ENCODE results near the gene CSNK1G1.

DNA sequence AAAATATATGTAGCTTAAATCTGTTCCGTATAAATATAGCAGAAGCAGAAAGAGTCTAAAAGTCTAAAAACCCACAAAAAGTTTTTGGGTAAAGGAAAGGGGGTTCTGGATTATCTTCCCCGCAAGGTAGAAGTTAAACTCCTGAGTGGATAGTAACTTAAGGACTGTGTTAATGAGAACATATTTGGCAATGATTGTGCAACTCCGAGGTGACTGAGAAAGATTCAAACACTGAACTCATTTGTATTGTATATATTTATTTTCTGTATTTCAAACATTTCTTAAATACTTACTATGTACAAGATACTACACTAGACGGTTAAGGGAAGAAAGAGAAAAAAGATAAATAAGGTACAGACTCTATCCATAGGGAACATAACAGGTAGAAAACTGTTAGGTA is 120.4 kb downstream of the CSNK1G1 start:
- TF ChIP-seq, protein P1, sequence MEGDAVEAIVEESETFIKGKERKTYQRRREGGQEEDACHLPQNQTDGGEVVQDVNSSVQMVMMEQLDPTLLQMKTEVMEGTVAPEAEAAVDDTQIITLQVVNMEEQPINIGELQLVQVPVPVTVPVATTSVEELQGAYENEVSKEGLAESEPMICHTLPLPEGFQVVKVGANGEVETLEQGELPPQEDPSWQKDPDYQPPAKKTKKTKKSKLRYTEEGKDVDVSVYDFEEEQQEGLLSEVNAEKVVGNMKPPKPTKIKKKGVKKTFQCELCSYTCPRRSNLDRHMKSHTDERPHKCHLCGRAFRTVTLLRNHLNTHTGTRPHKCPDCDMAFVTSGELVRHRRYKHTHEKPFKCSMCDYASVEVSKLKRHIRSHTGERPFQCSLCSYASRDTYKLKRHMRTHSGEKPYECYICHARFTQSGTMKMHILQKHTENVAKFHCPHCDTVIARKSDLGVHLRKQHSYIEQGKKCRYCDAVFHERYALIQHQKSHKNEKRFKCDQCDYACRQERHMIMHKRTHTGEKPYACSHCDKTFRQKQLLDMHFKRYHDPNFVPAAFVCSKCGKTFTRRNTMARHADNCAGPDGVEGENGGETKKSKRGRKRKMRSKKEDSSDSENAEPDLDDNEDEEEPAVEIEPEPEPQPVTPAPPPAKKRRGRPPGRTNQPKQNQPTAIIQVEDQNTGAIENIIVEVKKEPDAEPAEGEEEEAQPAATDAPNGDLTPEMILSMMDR (IDR thresholded peaks at IDR 0.05) = no peak
- no peak for TF ChIP-seq POLR2A (IDR thresholded peaks at IDR 0.05)

Data from uterus (tissue), 2 donors.